ENCODE measurements around the gene ACRBP. TPM values are rescaled to one million over a fixed set of nuclear protein-coding genes. Genes with fewer than 3 reads are reported as not detected.

ACRBP gene
- total RNA-seq, 1 experiment from 2014 or later: not detected

- no peak for DNase-seq (ENCODE audit: low read depth)
Measured at GRCh38 chr12:6646276-6647082, 753 bp downstream of the ACRBP start.

- no peak for DNase-seq (ENCODE audit: low read depth)
Measured at GRCh38 chr12:6644903-6645302, 2.3 kb downstream of the ACRBP start.

GRCh38 chr12:6644257-6644596 lies 3.0 kb downstream of the ACRBP start:
- DNase-seq (ENCODE audit: low read depth): no peak

GRCh38 chr12:6643569-6644256 lies 3.5 kb downstream of the ACRBP start:
- DNase-seq (ENCODE audit: low read depth): no peak

- DNase-seq (ENCODE audit: low read depth): no peak
Measured at GRCh38 chr12:6641131-6641530, 6.1 kb downstream of the ACRBP start.

- DNase-seq (ENCODE audit: low read depth): no peak
Measured at GRCh38 chr12:6640497-6640896, 6.7 kb downstream of the ACRBP start.

- DNase-seq (ENCODE audit: low read depth): no peak
Measured at GRCh38 chr12:6639151-6639801, 8.0 kb downstream of the ACRBP start.

- no peak for DNase-seq (ENCODE audit: low read depth)
Measured at GRCh38 chr12:6638305-6638704, 8.9 kb downstream of the ACRBP start.

GRCh38 chr12:6635856-6636531 lies 11.2 kb downstream of the ACRBP start, which contains the start of gene LPAR5:
LPAR5 (minus strand) TSS chr12:6635959; CDS start chr12:6621248, 14,711 bp downstream.
- DNase-seq (ENCODE audit: low read depth): peak; percentile 25

GRCh38 chr12:6635375-6635855 lies 11.8 kb downstream of the ACRBP start:
- DNase-seq (ENCODE audit: low read depth): no peak

GRCh38 chr12:6632026-6632983 lies 14.9 kb downstream of the ACRBP start:
- no peak for DNase-seq (ENCODE audit: low read depth)

GRCh38 chr12:6631549-6631961 lies 15.7 kb downstream of the ACRBP start:
- no peak for DNase-seq (ENCODE audit: low read depth)

GRCh38 chr12:6630736-6631135 lies 16.5 kb downstream of the ACRBP start:
- no peak for DNase-seq (ENCODE audit: low read depth)

- DNase-seq (ENCODE audit: low read depth): no peak
Measured at GRCh38 chr12:6627616-6628015, 19.6 kb downstream of the ACRBP start.

- DNase-seq (ENCODE audit: low read depth): no peak
Measured at GRCh38 chr12:6626654-6627283, 20.5 kb downstream of the ACRBP start.

GRCh38 chr12:6620885-6621274 lies 26.4 kb downstream of the ACRBP start:
- DNase-seq (ENCODE audit: low read depth): no peak

GRCh38 chr12:6620137-6620884 lies 26.9 kb downstream of the ACRBP start:
- DNase-seq (ENCODE audit: low read depth): no peak

- no peak for DNase-seq (ENCODE audit: low read depth)
Measured at GRCh38 chr12:6618483-6619225, 28.6 kb downstream of the ACRBP start.

GRCh38 chr12:6615802-6616201 lies 31.4 kb downstream of the ACRBP start:
- DNase-seq (ENCODE audit: low read depth): no peak

Measured in M059J (cell line).